Amniotic stem cell (primary cell): Measurements from ENCODE around the gene INPP5F.
"Not testable (repeated sequence)": the region's sequence is repeated elsewhere in the genome, so short reads cannot be mapped to it uniquely, and the experiment has no call there.

Source experiments
- DNase-seq: peaks from one replicate; lab custom pipeline; 2025; lab: John Stamatoyannopoulos, UW

INPP5F gene

DNA sequence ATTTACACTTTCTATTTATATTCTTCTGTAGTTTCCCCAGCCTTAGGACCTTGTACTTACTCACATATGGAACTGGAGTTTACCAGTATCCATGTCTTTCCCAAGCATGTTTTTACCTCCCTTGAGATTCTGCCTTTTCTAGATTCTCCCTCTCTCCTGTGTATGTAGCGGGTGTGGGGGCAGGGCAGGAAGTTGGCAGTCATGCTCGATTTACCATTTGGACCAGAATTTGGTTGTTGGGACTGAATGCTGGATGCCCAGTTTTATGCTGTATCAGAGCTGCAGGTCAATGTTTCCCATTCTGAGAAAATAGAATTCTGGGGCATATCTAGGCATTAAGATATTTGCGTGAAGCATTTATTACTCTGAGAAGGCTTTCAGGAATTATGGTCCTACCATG, 14.2 kb downstream of the INPP5F start:
- no peak for DNase-seq

DNA sequence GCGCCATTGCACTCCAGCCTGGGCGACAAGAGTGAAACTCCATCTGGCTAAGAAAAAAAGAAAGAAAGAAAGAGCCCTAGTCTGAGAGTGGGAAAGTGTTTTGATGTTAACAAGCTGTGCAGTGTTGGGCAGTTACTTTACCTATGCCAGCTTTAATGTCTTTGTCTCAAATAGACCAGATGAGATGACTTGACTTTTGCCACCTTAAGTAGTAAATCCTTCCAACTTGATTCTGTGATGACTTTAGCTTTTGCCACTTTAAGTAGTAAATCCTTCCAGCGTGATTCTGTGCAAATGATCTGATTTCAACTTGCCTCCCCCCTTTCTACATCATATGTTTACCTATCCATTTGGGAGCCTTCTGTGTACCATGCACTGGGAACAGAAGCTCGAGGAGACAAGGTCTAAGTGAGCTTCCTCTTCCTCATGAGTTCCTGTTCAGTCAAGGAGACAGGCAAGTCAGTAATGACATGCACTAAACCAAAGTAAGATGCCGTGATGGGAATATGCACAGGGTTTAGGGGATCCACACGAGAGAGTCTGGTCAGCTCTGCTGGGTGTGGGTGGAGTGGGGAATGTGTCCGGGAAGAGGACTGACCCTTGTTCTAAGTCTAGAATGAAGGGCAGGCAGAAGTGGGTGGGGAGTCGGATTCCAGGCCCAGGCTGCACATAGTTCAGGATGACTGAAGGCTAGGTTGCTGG, 17.2 kb downstream of the INPP5F start:
- no peak for DNase-seq

DNA sequence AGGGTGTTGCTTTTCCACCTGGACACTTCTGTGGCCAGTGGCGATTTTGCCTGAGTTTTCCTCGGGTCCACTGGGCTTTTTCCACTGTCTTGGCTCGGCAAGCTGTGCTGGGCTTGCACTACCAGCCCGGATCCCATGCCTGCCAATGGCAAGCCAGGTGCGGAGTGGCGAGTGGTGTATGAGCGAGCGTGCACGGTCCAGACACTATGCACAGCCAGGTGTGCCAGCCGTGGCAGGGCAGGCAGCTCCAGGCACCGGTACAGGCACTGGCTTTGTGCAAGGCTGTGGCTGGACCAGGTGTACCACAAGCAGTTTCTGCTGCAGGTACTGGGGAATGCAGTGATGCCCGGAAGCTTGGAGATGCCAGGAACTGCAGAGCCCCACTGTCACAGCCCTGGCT, 22.1 kb downstream of the INPP5F start:
- no peak for DNase-seq

DNA sequence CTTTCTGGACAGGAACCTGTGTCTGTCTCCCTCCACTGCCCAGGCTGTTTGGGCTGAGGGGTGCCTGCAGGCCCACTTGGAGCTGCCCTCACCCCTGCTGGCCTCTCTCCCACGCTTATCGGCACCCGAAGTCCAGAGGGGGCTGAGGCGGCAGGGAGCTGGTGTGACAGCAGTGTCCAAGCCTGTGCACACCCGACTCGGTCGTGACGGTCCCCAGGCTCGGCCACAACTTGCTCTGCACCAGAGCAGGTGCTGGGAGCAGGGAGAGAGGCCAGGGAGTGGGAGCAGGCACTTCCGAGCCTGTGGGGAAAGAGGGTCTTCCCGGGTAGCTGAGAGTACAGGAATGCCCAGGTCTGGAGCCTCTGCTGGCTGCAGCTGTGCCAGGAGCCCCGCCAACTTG, 23.0 kb downstream of the INPP5F start:
- DNase-seq: no peak

DNA sequence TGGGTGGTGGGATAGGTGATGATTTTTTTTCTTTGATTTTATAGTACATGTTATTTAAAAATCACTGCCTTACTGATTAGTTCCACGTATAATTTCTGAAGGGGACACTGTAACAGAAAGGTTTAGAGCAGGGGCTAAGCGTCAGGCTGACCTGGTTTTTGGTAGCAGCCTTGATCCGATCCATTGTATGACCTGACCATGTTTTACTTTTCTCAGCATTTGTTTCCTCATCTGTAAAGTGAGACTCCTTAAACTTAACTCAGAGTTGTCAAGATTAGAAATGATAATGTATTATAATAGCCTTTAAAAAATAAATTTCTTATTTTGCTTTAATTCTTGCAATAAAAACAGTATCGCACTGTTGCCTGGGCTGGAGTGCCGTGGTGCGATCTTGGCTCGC, 23.6 kb downstream of the INPP5F start:
- no peak for DNase-seq

DNA sequence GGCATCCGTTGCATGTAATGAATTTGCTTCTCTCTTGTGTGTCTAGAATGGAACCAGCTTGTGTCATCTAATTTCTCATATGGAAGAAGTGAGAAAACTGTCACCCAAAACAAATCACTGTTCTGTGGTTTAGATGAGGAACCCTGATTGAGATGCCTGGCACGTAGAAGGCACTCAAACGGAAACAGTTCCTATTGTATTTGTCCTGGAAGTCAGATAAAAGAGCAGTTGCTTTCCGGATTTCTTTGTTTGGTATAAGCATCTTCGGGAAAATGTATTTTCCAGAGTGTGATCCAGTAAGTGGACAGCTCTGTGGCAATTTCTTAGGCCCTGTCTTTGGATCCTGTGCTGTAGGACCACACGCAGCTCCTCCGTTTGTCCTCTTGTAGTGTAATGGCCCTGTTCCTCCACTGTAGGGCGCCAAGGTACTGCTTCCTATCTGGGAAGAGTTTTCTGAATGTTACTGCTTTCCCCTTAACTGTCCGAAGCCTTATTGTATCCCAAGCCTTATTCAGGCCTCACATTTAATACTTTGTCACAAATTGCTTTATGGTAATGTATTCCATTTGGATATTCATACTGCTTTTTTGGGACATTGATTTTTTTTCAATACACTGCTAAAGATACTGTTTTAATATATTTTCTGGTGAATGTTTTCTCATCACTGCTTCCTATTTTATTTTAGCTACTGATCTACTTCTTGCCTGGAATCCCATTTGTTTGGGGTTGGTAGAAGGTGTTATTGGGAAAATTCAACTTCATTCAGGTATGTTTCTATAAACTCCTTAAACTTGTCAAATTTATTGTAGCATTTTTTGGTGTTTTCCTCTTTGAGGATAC, 24.8 kb downstream of the INPP5F start:
- DNase-seq: peak; percentile 71

DNA sequence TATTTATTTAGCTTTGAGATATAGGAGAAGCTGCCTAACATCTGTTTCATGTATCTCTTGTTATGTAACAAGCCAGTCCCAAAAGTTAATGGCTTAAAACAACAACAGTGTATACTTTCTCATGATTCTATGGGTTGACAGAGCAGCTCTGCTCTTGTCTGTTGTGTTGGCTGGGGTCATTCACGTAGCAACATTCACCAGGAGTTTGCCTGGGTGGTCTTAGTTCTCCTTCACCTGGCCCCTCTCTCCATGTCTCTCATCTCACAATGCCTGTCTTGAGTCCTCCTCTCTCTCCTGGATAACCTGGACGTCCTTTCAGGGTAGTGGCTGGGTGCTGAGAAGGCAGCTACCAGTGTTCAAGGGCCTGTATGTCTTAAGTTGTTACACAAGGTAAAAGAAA, 27.5 kb downstream of the INPP5F start:
- DNase-seq: no peak

DNA sequence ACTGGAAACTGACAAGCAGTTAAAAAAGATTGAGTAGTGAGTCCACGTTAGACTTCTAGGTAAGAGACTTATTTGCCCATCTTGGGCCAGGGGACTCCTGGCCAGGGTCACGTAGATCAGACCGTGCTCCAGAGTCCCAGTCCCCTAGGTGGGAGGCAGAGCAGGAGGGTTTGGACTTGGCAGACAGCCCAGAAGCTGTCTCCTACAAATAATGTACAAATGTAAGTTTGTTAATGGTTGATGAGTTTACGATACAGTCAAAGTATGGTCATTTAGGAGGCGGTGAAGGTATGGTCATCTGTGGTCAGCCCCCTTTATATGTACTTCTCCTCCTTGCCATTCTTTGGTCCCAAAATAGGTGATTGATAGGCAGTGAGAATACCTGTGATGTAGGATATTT, 28.2 kb downstream of the INPP5F start:
- DNase-seq: no peak

DNA sequence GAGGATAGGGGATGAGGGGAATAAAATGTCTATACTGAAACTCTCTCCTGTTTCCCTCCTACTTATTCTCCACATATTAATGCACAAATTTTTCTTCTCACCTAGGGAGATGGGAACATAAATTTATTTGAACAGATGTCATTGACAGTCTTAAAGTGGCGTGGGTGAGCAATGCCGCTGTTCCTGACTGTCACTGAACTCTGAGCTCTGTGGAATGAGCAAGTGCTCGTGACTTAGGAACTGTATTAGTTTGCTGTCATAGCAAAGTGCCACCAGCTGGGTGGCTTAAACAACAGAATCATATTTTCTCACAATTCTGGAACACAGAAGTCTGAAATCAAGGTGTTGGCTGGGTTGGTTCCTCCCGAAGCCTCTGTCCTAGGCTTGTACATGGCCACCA, 29.1 kb downstream of the INPP5F start:
- DNase-seq: no peak

DNA sequence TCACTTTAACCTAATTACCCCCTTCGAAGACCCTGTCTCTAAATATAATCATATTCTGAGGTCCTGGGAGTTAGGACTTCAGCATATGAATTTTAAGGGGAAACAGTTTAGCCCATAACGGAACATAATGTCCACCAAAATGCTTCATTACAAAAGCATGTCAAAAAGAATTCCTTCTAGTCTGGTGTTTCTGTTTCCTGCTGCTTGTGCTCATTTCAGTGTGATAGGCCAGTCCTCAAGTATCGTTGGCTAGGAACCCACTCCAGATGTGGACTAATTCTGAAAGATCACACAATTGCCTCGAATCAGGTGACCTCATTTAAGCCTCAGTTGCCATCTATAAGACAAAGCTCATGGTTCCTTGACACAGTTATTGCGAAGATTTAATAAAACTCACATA, 29.6 kb downstream of the INPP5F start:
- no peak for DNase-seq

DNA sequence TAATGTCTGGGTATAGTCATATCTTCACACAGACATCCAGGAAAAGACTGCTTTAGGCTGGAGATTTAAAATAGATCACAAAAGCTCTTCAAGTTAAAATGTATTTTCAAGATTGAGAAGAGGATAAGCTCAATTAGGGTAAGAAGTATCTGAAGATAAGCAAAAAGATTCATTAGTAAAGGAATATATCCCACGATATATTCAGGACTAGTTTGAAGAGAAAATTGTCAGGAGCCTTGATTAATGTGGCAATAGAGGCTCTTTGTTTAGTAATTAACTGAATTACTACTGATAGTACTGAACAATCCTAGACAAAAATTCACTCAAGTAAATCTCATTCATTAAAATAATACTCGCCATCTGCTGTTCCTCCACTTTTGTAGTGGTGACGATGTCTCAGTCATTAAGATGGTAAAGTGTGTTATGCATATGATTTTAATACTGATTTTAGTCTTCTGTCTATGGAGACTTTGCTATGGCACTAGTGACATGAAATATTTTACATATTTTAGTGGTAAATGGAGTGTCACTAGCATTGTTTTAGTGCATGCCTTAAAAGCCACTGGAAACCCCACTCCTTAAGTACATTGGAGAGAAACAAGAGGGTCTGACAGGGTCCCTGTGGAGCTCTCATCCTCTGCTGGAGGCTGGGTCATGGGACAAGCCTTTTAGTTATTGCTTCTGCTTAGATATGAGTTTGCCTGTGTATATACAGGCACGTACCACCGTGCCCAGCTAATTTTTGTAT, 32.8 kb downstream of the INPP5F start:
- no peak for DNase-seq

DNA sequence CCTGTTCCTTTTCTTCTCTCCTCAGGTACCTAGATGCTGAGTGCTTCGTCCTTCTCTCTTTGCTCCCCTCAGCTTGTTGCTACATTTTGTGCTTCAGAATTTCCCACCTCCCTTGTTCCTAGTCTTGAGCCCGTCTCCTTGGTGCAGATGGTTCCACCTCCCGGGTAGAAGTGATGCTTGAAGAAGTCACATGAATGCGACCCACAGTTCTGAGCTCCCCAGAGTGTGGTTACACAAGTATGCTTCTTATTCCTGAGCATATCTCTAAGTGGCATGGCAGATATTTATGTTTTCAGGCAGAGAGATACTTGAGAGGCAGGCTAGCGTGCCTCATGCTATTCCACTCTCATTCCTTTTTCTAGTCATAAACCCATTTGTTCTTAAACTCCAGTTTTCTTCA, 34.0 kb downstream of the INPP5F start:
- no peak for DNase-seq

DNA sequence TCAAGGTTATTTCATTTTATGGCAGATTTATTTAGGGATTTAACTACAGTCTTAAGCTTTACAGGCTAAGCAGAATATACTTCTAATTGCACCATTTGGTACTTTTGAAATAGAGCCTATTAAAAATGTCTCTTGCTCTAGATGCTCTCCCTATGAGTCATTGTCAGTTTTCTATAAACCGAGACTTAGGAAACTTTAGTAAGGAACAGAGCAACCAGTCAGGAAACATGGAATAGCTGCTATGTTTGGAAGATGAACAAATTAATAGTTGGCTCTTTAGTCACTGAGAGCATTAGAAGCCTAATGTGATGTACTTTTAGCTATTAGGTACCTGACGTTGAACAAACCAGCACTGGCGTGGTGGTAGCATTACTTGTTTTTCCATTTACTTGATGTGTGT, 35.3 kb downstream of the INPP5F start:
- DNase-seq: peak; percentile 43

DNA sequence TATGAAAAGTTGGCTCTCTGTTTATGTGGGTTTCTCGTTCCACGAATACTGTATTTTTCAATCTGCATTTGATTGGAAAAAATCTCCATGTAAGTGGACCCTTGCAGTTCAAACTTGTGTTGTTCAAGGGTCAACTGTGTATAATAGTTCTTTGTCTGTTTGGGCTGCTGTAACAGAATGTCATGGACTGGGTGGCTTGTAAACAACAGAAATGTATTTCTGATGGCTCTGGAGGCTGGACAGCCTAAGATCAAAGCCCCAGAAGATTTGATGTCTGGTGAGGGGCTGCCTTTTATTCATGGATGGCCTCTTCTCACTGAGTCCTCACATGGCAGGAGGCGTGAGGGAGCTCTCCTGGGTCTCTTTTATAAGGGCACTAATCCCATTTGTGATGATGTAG, 36.2 kb downstream of the INPP5F start:
- no peak for DNase-seq

DNA sequence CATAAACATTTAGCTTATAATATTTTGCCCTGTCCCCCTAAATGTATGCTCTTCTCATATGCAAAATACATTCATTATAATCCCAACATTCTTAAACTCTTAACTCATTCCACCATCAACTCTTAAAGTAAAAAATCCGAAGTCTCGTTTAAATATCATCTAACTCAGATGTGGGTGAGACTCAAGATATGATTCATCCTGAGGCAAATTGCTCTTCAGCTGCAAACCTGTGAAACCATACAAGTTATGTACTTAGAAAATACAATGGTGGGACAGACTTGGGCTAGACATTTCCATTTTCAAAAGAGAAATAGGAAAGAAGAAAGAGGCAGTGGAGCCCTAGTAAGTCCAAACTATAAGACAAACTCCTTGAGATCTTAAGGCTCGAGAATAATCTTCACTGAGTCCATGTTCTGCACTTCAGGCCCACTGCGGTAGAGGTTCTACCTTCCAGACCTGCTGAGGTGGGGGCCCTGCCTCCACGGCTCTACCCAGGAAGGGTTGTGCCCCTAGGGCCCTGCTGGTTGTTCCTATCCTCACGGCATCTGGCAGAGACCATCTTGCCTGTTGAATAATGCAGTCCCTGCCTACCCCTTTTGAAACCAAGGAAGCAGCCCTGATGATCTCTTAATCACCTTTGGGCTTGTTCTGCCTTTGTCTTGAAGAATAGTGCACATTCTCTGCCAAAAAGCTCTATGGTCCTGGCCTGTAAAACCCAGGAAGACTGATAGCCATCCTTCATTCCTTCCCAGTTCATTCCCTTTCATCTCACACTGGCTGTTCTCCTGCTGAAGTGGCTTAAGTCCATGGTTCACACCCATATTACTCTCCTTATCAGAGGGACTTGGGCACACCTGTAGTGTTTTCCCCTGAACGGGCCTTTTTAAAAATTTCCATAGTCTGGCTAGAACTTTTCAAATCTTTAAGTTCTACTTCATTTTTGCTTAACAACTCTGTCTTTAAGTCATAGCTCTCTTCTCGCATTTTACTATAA, 37.3 kb downstream of the INPP5F start:
- no peak for DNase-seq

DNA sequence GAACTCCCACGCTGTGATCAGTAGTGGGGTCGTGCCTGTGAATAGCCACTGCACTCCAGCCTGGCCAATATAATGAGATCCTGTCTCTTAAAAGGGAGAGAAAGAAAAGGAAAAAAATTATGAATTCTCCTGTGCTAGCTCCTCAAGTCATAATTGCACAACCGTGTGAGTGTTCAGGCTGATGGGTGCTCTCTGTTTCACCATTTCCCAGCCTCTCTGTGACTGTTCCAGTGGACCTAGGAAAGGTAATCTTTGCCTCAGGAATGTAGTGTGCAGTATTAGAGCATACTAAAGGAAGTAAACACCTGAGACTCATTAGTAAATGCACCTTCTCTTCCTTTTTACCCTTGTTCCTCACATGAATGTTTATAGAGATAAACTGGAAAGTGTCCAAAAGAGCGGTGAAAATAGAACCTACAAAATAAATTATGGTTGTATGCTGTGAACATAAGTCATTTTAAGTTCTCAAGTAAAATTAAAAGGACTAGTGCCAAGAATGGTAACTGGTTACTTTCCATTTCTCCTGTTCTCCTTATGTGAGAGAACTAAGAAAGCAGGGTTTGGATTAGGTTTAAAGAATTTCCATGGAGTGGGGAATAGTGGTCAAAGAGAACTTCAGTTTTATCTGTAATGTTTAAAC, 42.7 kb downstream of the INPP5F start:
- DNase-seq: no peak

DNA sequence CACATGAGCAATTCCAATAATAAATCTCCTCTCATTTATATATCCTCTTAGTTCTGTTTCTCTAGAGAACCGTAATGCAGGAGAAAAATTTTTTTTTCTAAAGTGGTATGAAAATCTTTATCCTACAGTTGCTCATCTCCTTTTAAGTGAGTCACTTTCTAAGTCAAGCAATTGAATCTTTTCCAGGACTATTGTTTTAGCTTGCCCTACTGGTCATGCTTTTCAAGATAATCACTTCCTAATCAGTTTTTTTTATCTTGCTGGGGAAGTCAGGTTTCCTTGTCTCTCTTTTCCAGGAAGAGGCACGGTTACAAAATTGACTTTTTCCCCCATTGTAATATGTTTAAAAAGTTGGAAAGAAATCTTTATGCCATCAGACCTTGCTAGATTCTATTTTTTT, 44.0 kb downstream of the INPP5F start:
- no peak for DNase-seq

DNA sequence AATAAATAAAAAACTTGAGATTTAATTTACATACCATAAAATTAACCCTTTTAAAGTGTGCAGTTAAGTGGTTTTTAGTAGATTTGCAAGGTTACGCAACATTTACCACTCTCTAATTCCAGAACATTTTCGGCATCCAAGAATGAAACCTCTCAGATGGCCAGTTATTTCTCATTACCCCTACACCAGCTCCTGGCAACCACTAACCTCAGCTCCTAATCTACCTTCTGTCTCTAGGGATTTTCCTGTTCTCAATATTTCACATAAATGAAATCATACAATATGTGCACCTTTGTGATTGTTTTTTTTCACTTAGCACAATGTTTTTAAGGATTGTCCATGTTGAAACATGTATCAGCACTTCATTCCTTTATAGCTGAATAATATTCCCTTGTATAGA, 45.1 kb downstream of the INPP5F start:
- DNase-seq: no peak

DNA sequence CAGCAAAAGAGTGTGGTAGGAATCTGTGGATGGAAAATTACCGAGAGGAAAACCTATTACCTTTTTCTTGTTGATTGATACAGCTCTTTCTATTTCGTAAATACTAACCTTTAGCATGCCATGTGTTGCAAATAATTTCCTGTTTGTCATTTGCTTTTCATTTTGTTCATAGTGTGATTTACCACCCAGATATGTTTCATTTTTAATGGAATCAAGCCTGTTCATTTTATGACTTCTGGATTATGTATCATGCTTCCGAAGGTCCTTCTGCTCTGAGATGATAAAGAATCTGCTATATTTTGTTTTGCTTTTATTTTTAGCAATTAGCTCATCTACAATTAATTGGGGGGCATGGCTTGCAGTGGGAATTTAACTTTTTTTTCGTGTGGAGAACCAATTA, 46.5 kb downstream of the INPP5F start:
- no peak for DNase-seq

DNA sequence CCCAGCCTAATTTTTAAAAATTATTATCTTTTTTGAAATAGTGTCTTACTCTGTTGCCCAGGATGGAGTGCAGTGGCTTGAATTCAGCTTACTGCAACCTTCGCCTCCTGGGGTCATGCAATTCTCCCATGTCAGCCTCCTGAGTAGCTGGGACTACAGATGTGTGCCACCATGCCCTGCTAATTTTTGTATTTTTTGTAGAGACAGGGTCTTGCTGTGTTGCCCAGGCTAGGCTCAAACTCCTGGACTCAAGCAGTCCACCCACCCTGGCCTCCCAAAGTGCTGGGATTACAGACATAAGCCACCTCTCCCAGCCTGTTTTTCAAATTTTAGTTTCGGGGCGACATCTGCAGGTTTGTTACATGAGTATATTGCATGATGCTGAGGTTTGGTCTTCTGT, 47.2 kb downstream of the INPP5F start:
- DNase-seq: not testable (repeated sequence)

DNA sequence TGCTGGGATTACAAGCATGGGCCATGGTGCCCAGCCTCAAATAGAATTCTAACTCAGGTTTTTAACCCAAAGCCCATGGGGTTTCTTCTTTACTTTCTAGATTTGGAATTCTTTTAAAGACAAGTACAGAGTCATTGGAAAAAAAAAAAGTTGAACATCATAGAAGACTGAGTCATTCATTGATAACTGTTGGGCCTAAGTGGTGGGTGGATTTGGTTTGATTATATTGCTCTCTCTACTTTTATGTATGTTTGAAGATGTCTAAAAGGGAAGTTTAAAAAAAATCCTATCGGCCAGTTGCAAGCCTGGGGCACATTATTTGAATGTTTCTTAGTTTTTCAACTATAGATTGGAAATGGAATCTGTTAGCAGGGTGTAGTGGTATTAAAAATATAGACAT, 49.7 kb downstream of the INPP5F start:
- no peak for DNase-seq
